ENCODE measurements around the gene MLKL. TPM values are rescaled to one million over a fixed set of nuclear protein-coding genes. Genes with fewer than 3 reads are reported as not detected.

The MLKL gene
- polyA plus RNA-seq, 3 donors from 2014 or later: 8.3 to 13.8 (median 12.5) TPM

DNA sequence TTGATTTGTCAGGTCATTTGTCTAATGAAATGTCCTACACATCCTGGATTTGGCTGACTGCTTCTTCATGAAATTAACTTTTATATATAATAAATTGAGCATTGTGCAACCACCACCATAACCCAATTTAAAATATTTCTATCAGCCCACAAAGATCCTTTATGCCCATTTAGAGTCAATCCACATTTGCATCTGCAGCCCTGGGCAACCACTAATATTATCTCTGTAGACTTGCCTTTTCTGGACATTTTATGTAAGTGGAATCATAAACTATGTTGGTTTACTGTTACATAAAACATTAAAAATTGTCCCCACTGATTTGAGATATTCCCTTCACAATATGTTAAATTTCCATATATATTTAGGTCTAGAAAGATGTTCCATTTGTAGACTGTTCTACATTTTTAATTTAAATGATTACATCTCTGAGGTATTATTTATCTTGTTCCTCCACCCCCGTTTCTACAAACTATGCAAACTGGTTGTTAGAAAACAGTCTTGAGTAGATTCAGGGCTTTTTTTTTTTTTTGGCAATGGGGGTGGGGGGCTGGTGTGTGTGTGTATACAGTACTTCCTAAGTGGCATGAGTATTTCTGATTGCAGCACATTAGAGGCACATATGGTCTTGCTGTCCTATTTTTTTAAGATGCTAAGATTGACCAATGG is 50.7 kb downstream of the MLKL start:
- H3K27me3 Mint-ChIP-seq (ENCODE audit: low read depth in 3 of 3): peaks cover 0 to 6% (median 0%) of the 10 kb centered on the region in 3 donors
- H3K36me3 Mint-ChIP-seq: peaks cover 6 to 13% (median 12%) of the 10 kb centered on the region in 3 donors
- H3K4me1 Mint-ChIP-seq: peaks cover 13 to 37% of the 10 kb centered on the region in 2 donors
- no peak for DNase-seq
- H3K4me3 Mint-ChIP-seq: no peak overlapping the region
- no peak overlapping the region for H3K27ac Mint-ChIP-seq
- no peaks in the 10 kb centered on the region for H3K9me3 Mint-ChIP-seq

- peaks cover 8 to 26% (median 13%) of the 10 kb centered on the region in 3 donors for H3K36me3 Mint-ChIP-seq
- no peak for DNase-seq
- no peaks in the 10 kb centered on the region for H3K4me1 Mint-ChIP-seq
- no peak overlapping the region for H3K4me3 Mint-ChIP-seq
- H3K9me3 Mint-ChIP-seq: no peaks in the 10 kb centered on the region
- peaks cover 0 to 2% (median 0%) of the 10 kb centered on the region in 3 donors for H3K27me3 Mint-ChIP-seq (ENCODE audit: low read depth in 3 of 3)
- no peak overlapping the region for H3K27ac Mint-ChIP-seq
These were observed 58.7 kb downstream of the MLKL start for GRCh38 chr16:74641969-74642368.

DNA sequence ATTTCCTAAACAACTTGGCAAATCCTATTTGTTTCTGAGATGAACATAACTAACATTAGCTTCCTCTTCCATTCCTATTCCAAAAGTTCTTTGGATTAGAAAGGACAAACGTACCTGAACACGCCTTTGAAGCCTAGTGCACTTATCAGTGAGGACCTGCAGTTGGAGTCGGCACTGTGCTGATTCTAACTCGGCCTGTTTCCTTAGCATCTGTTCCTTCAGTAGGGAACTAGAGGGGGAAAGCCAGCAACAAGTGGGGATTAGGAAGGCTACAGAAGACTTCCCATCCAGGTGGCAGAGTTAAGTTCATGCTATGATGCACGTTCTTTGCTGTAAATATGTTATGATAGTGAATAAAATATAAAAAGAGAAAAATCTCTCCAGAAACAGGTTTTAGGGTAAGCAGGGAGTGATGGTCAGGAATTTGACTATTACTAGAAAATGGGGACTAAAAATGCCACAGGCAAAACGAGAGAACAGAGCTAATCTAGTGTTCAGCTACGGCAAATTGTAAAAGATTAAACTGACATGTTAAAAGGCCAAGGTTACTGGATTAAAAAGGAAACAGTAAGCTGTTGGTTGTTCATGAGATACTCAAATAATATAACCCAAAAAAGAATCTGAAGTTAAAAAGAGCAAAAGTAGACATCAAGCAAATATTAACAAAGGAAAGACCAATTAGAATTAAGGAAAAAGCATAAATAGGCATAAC is 62.8 kb downstream of the MLKL start:
- Mint-ChIP-seq H3K4me3 (no peak overlapping the region), H3K9me3 (no peaks in the 10 kb centered on the region), H3K4me1 (no peaks in the 10 kb centered on the region), H3K36me3 (peaks cover 4 to 23% (median 9%) of the 10 kb centered on the region in 3 donors), H3K27ac (peak overlapping the region in 3 of 6 donors; percentile 14 to 74 (median 17)), H3K27me3 (ENCODE audit: low read depth in 3 of 3) (peaks cover 0 to 2% (median 0%) of the 10 kb centered on the region in 3 donors)
- DNase-seq: no peak

GRCh38 chr16:74635303-74635702 is 65.4 kb downstream of the MLKL start:
- H3K36me3 Mint-ChIP-seq: peaks cover 8 to 33% (median 11%) of the 10 kb centered on the region in 3 donors

GRCh38 chr16:74633686-74634085 is 67.0 kb downstream of the MLKL start:
- peak overlapping the region in 1 of 6 donors; percentile 7 for H3K27ac Mint-ChIP-seq
- H3K36me3 Mint-ChIP-seq: peaks cover 8 to 45% (median 23%) of the 10 kb centered on the region in 3 donors
- no peaks in the 10 kb centered on the region for H3K9me3 Mint-ChIP-seq
- H3K4me3 Mint-ChIP-seq: no peak overlapping the region
- DNase-seq: no peak
- H3K27me3 Mint-ChIP-seq (ENCODE audit: low read depth in 3 of 3): no peaks in the 10 kb centered on the region
- H3K4me1 Mint-ChIP-seq: no peaks in the 10 kb centered on the region

More at GRCh38 chr16:74635303-74635702, 65.4 kb downstream of the MLKL start:
- Mint-ChIP-seq H3K4me3 (no peak overlapping the region), H3K27me3 (ENCODE audit: low read depth in 3 of 3) (no peaks in the 10 kb centered on the region), H3K9me3 (no peaks in the 10 kb centered on the region), H3K27ac (no peak overlapping the region), H3K4me1 (no peaks in the 10 kb centered on the region)
- DNase-seq: no peak

- DNase-seq: no peak
- Mint-ChIP-seq H3K4me1 (peaks cover 0 to 5% of the 10 kb centered on the region in 2 donors), H3K27ac (peak overlapping the region in 5 of 6 donors; percentile 1 to 51 (median 12)), H3K27me3 (ENCODE audit: low read depth in 3 of 3) (no peaks in the 10 kb centered on the region), H3K4me3 (no peak overlapping the region), H3K36me3 (peaks cover 16 to 68% (median 29%) of the 10 kb centered on the region in 3 donors), H3K9me3 (no peaks in the 10 kb centered on the region)
These were observed 73.0 kb downstream of the MLKL start for GRCh38 chr16:74627506-74628220.

DNA sequence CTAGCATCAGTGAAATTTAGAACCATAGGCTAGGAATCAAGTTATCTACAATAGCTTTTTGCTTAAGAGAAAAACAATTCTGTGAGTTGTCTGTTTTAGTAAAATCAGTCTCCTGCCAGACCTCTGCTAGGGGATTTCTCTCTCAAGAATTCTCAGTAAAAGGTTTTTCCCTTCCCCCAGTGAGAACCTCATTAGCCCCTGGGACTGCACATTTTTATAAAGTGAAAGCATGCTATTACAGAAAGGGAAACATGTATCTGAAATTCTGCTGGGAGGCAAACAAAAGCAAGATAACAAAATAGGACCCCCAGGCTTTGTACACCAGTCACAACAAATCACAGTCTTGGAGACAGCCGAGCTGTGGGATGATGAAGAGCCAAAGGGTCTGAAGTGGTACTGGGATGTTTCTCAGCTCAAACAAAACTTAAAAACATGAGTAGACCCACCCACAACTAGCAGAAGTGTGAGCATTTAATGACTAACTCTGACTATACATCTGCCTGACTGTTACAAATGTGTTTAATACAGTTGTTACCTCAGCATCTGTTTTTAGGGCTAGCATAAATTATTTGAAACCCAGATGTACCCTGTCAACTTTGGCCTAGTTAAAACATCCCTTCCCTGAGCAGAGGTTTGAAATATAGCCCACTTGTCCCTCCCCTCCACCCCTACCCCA is 73.8 kb downstream of the MLKL start:
- no peak overlapping the region for H3K4me3 Mint-ChIP-seq
- H3K27ac Mint-ChIP-seq: peak overlapping the region in 2 of 6 donors; percentile 42 to 65
- H3K36me3 Mint-ChIP-seq: peaks cover 16 to 72% (median 29%) of the 10 kb centered on the region in 3 donors
- peaks cover 0 to 5% of the 10 kb centered on the region in 2 donors for H3K4me1 Mint-ChIP-seq
- H3K9me3 Mint-ChIP-seq: no peaks in the 10 kb centered on the region
- no peak for DNase-seq
- H3K27me3 Mint-ChIP-seq (ENCODE audit: low read depth in 3 of 3): no peaks in the 10 kb centered on the region

DNA sequence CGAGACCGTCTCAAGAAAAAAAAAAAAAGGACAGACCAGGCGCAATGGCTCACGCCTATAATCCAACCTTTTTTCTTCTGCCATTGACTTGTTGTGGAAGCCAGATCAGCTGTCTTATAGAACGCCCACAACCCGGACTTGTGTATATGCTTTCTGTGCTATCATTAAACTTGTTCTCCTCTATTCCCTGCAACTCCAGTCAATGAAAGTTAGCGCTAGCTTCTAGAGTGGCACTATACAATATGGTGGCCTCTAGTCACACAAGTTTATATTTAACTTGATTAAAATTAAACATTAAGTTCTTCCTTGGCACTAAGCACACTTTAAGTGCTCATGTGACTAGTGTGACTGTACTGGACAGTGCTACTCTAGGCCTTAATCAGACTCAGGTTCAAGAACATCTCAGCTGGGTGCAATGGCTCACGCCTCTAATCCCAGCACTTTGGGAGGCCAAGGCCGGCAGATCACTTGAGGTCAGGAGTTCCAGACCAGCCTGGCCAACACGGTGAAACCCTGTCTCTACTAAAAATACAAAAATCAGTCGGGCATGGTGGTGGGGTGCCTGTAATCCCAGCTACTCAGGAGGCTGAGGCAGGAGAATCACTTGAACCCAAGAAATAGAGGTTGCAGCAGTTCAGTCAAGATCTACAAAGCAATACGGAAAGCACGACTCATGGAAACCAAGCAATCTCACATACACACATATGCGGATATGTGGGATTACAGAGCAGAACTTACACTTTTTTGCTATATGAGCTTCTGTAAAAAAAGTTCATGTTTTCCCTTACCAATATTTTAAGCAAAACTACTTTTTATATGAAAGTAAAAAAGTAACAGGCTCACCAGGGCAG is 74.9 kb downstream of the MLKL start:
- H3K4me3 Mint-ChIP-seq: no peak overlapping the region
- no peaks in the 10 kb centered on the region for H3K9me3 Mint-ChIP-seq
- H3K4me1 Mint-ChIP-seq: peaks cover 0 to 5% of the 10 kb centered on the region in 2 donors
- H3K27ac Mint-ChIP-seq: peak overlapping the region in 1 of 6 donors; percentile 35
- H3K27me3 Mint-ChIP-seq (ENCODE audit: low read depth in 3 of 3): no peaks in the 10 kb centered on the region
- DNase-seq: no peak
- H3K36me3 Mint-ChIP-seq: peaks cover 16 to 70% (median 27%) of the 10 kb centered on the region in 3 donors

GRCh38 chr16:74623839-74624235 is 76.8 kb downstream of the MLKL start:
- Mint-ChIP-seq H3K27ac (no peak overlapping the region), H3K9me3 (no peaks in the 10 kb centered on the region), H3K4me1 (peaks cover 0 to 5% of the 10 kb centered on the region in 2 donors), H3K27me3 (ENCODE audit: low read depth in 3 of 3) (peaks cover 0 to 2% (median 0%) of the 10 kb centered on the region in 3 donors), H3K4me3 (no peak overlapping the region), H3K36me3 (peaks cover 12 to 60% (median 16%) of the 10 kb centered on the region in 3 donors)
- DNase-seq: no peak

DNA sequence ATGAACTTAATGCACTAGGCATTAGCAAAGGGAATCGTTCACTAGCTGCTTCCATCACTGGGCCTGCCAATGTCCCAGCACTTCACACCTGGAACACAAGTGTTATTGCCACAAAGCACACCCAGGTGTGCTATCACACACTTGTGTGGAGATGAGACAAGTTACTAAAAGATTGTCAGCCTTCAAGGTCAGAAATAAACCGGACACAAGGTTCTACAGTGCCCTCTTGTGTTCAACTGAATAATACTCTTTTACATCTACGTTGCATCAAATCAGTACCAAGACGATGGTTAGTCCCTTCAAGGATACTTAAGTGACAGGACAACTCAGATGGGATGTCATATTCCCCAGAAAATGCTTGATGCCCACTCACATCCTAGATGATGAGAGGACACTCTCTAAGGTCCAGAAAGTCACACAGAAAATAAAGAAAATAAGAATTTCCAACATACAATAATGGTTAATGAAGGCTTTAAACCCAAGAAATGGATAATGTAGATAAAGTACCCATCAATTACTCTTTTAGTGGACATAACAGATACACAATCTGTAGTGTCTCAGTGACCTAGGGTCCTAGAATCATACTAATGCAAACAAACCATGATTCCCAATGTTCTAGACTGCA is 77.3 kb downstream of the MLKL start:
- H3K9me3 Mint-ChIP-seq: no peaks in the 10 kb centered on the region
- H3K27me3 Mint-ChIP-seq (ENCODE audit: low read depth in 3 of 3): peaks cover 0 to 2% (median 0%) of the 10 kb centered on the region in 3 donors
- H3K36me3 Mint-ChIP-seq: peaks cover 10 to 55% (median 16%) of the 10 kb centered on the region in 3 donors
- peaks cover 0 to 5% of the 10 kb centered on the region in 2 donors for H3K4me1 Mint-ChIP-seq
- H3K4me3 Mint-ChIP-seq: no peak overlapping the region
- peak; percentile 24 to 41 (median 37) for DNase-seq
- H3K27ac Mint-ChIP-seq: peak overlapping the region in 4 of 6 donors; percentile 38 to 67 (median 52)

DNA sequence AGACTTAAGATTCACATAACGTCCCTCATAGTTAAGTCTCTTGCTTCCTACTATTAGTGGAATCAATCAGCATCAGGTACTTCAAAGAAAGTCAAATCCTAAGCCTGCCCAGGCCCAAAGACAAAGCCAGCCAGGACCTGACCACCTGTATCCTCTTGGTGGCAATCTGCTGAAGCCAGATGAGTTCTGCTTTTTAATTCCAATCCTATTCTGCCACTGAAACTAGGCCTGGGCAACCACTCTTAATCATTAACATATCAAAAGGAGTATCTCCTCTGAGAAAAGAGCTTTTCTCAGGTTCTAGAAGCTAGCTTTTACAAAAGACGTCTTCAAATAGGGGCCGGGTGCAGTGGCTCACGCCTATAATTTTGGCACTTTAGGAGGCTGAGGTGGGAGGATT is 78.7 kb downstream of the MLKL start:
- peaks cover 6 to 44% (median 13%) of the 10 kb centered on the region in 3 donors for H3K36me3 Mint-ChIP-seq
- no peaks in the 10 kb centered on the region for H3K9me3 Mint-ChIP-seq

More for the DNA sequence above, 78.7 kb downstream of the MLKL start:
- no peak overlapping the region for H3K4me3 Mint-ChIP-seq
- peaks cover 0 to 5% of the 10 kb centered on the region in 2 donors for H3K4me1 Mint-ChIP-seq
- no peak for DNase-seq
- no peak overlapping the region for H3K27ac Mint-ChIP-seq
- peaks cover 0 to 2% (median 0%) of the 10 kb centered on the region in 3 donors for H3K27me3 Mint-ChIP-seq (ENCODE audit: low read depth in 3 of 3)
